Ishikawa (cell line): ENCODE measurements around the gene ANAPC5.

Source experiments
- CEBPB ChIP-seq: IDR thresholded peaks from 2 replicates; pipeline ENCODE4 v1.6.1; 2012
- CREB1 ChIP-seq: IDR thresholded peaks from 2 replicates; pipeline ENCODE4 v1.6.1; 2012; ENCODE audit warnings: low read depth
- EGR1 ChIP-seq: IDR thresholded peaks from 2 replicates; pipeline ENCODE4 v1.6.1; 2012
- EP300 ChIP-seq: IDR thresholded peaks from 2 replicates; pipeline ENCODE4 v1.6.1; 2012; ENCODE audit warnings: borderline replicate concordance
- FOXM1 ChIP-seq: IDR thresholded peaks from 2 replicates; pipeline ENCODE4 v1.6.1; 2012; ENCODE audit warnings: low read depth, borderline replicate concordance
- MAX ChIP-seq: IDR thresholded peaks from 2 replicates; pipeline ENCODE4 v1.6.1; 2012
- NFIC ChIP-seq: IDR thresholded peaks from 2 replicates; pipeline ENCODE4 v1.6.1; 2012
- RAD21 ChIP-seq: IDR thresholded peaks from 2 replicates; pipeline ENCODE4 v1.6.1; 2012; ENCODE audit warnings: low read depth
- REST ChIP-seq: IDR thresholded peaks from 2 replicates; pipeline ENCODE4 v1.6.1; 2012; ENCODE audit warnings: low read depth, mild to moderate bottlenecking
- TAF1 ChIP-seq: IDR thresholded peaks from 2 replicates; pipeline ENCODE4 v1.6.1; 2012; ENCODE audit warnings: low read depth, mild to moderate bottlenecking
- TCF12 ChIP-seq: IDR thresholded peaks from 2 replicates; pipeline ENCODE4 v1.6.1; 2012; ENCODE audit warnings: low read depth
- TEAD4 ChIP-seq: IDR thresholded peaks from 2 replicates; pipeline ENCODE4 v1.6.1; 2012
- USF1 ChIP-seq: IDR thresholded peaks from 2 replicates; pipeline ENCODE4 v1.6.1; 2012
- YY1 ChIP-seq: IDR thresholded peaks from 2 replicates; pipeline ENCODE4 v1.6.1; 2012; ENCODE audit warnings: low read depth
- ZBTB7A ChIP-seq: IDR thresholded peaks from 2 replicates; pipeline ENCODE4 v1.6.1; 2012; ENCODE audit warnings: low read depth

ANAPC5 gene

GRCh38 chr12:121318121-121318520 lies 34.1 kb downstream of the ANAPC5 start:
- TF ChIP-seq RAD21 (no peak), TAF1 (no peak), TEAD4 (no peak), YY1 (no peak), ZBTB7A (no peak), USF1 (no peak), EP300 (no peak), MAX (no peak), NFIC (no peak), REST (no peak), FOXM1 (no peak)

GRCh38 chr12:121314431-121314830 lies 37.8 kb downstream of the ANAPC5 start:
- TF ChIP-seq FOXM1 (no peak), CREB1 (no peak), TEAD4 (no peak), REST (no peak), MAX (no peak), USF1 (no peak), EGR1 (no peak), RAD21 (no peak), TAF1 (no peak), TCF12 (no peak), EP300 (no peak), ZBTB7A (no peak), NFIC (no peak), CEBPB (no peak), YY1 (no peak)

GRCh38 chr12:121304306-121304705 lies 47.9 kb downstream of the ANAPC5 start:
- TF ChIP-seq REST = no peak
- TF ChIP-seq CEBPB = no peak
- TF ChIP-seq USF1 = no peak
- no peak for TF ChIP-seq RAD21
- no peak for TF ChIP-seq TAF1
- no peak for TF ChIP-seq CREB1
- no peak for TF ChIP-seq TEAD4
- no peak for TF ChIP-seq NFIC
- no peak for TF ChIP-seq MAX
- no peak for TF ChIP-seq EGR1
- no peak for TF ChIP-seq YY1
- TF ChIP-seq EP300 = no peak
- no peak for TF ChIP-seq TCF12
- no peak for TF ChIP-seq FOXM1
- TF ChIP-seq ZBTB7A = no peak

GRCh38 chr12:121301876-121302275 lies 50.3 kb downstream of the ANAPC5 start:
- TF ChIP-seq MAX = no peak
- TF ChIP-seq USF1 = no peak
- no peak for TF ChIP-seq REST
- no peak for TF ChIP-seq CREB1
- no peak for TF ChIP-seq EGR1
